HG03565 (cell line): ENCODE data around the gene DNAH10.

Experiments
- ATAC-seq: cut with Tn5 transposase; IDR thresholded peaks from one replicate; pipeline ENCODE4 v1.9.1; 2021; ENCODE audit warnings: mild to moderate bottlenecking, moderate library complexity; ENCODE audit not compliant: unreplicated experiment

The DNAH10 gene

GRCh38 chr12:123879691-123880090 lies 117.6 kb downstream of the DNAH10 start:
- ATAC-seq = no peak

- ATAC-seq = no peak
These were observed 120.1 kb downstream of the DNAH10 start for GRCh38 chr12:123882161-123882705.

- ATAC-seq = no peak
These were observed 124.2 kb downstream of the DNAH10 start for GRCh38 chr12:123886258-123886657.

- ATAC-seq = no peak
These were observed 125.0 kb downstream of the DNAH10 start for GRCh38 chr12:123886931-123887582.

- no peak for ATAC-seq
These were observed 126.9 kb downstream of the DNAH10 start for GRCh38 chr12:123888989-123889388.

- ATAC-seq = no peak
These were observed 127.9 kb downstream of the DNAH10 start for GRCh38 chr12:123889848-123890535.

GRCh38 chr12:123890536-123890902 lies 128.4 kb downstream of the DNAH10 start:
- no peak for ATAC-seq

GRCh38 chr12:123891011-123891410 lies 128.9 kb downstream of the DNAH10 start:
- ATAC-seq = no peak

GRCh38 chr12:123891516-123892179 lies 129.5 kb downstream of the DNAH10 start:
- no peak for ATAC-seq

- ATAC-seq = no peak
These were observed 130.1 kb downstream of the DNAH10 start for GRCh38 chr12:123892180-123892559.

- ATAC-seq = no peak
These were observed 130.8 kb downstream of the DNAH10 start for GRCh38 chr12:123892853-123893252.

GRCh38 chr12:123893276-123893675 lies 131.2 kb downstream of the DNAH10 start:
- no peak for ATAC-seq

- ATAC-seq = no peak
These were observed 132.8 kb downstream of the DNAH10 start for GRCh38 chr12:123894823-123895345.

- ATAC-seq = no peak
These were observed 133.3 kb downstream of the DNAH10 start for GRCh38 chr12:123895451-123895850.

- no peak for ATAC-seq
These were observed 134.7 kb downstream of the DNAH10 start for GRCh38 chr12:123896767-123897166.

- no peak for ATAC-seq
These were observed 135.1 kb downstream of the DNAH10 start for GRCh38 chr12:123897221-123897620.

GRCh38 chr12:123898673-123899072 lies 136.6 kb downstream of the DNAH10 start:
- ATAC-seq = no peak

- ATAC-seq = no peak
These were observed 137.3 kb downstream of the DNAH10 start for GRCh38 chr12:123899368-123899767.

GRCh38 chr12:123900871-123901376 lies 138.8 kb downstream of the DNAH10 start:
- no peak for ATAC-seq

- ATAC-seq = no peak
These were observed 140.7 kb downstream of the DNAH10 start for GRCh38 chr12:123902821-123903220.

- no peak for ATAC-seq
These were observed 141.4 kb downstream of the DNAH10 start for GRCh38 chr12:123903301-123904065.
